Upper lobe of left lung (tissue), 4 donors: ENCODE results near the gene ZCCHC24.

Source experiments
- EP300 ChIP-seq, 4 donors: sonication (generic); formaldehyde crosslinking; IDR thresholded peaks; one replicate each; pipeline ENCODE4 v1.5.1; 2017; ENCODE audit warnings: antibody characterized with exemption in 4 of 4, control low read depth in 2 of 4
- POLR2A ChIP-seq, 4 donors: fragments of 450-650 bp; IDR thresholded peaks; one replicate each; pipeline ENCODE4 v1.5.1; 2016 to 2017; ENCODE audit warnings: antibody characterized with exemption in 4 of 4, mild to moderate bottlenecking in 2 of 4
- POLR2AphosphoS5 ChIP-seq, 2 donors: sonication (generic); formaldehyde crosslinking; IDR thresholded peaks; one replicate each; pipeline ENCODE4 v1.5.1; 2017; ENCODE audit warnings: antibody characterized with exemption in 2 of 2
- TF ChIP-seq, protein P1 (sequence below), 6 experiments: fragments of 450-650 bp in 4 of 6; fragments of 200-600 bp in 2 of 6; sonication (generic) in 2 of 6; IDR thresholded peaks; one replicate each; pipeline ENCODE4 v1.5.1; 2016 to 2019; ENCODE audit warnings: antibody characterized with exemption in 6 of 6

DNA sequence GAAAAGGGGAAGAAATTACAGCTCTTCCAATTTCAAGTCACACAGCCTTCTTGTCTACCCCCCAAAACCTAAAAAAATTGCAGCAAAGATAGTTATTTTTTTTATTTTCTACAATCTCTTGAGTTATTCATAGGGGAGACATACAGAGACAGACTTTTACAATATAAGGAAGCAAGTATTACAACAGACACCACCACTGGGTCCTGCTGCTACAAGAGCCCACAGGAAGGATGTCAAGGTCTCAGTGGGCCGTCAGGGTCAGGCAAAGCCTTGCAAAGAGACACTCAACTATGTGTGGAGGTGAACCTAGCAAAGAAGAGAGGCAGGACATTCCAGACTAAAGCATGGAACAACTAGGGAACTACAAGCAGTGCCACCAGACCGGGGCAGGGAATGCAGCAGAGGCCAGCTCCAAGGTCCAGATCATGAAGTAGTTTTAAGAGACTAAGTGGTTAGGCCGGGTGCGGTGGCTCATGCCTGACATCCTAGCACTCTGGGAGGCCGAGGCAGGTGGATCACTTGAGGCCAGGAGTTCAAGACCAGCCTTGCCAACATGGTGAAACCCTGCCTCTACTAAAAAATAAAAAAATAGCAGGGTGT lies 28.2 kb upstream of the ZCCHC24 start:
- TF ChIP-seq, protein P1, sequence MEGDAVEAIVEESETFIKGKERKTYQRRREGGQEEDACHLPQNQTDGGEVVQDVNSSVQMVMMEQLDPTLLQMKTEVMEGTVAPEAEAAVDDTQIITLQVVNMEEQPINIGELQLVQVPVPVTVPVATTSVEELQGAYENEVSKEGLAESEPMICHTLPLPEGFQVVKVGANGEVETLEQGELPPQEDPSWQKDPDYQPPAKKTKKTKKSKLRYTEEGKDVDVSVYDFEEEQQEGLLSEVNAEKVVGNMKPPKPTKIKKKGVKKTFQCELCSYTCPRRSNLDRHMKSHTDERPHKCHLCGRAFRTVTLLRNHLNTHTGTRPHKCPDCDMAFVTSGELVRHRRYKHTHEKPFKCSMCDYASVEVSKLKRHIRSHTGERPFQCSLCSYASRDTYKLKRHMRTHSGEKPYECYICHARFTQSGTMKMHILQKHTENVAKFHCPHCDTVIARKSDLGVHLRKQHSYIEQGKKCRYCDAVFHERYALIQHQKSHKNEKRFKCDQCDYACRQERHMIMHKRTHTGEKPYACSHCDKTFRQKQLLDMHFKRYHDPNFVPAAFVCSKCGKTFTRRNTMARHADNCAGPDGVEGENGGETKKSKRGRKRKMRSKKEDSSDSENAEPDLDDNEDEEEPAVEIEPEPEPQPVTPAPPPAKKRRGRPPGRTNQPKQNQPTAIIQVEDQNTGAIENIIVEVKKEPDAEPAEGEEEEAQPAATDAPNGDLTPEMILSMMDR (IDR thresholded peaks at IDR 0.05), result no peak
- TF ChIP-seq POLR2AphosphoS5 (IDR thresholded peaks at IDR 0.05), result no peak
- TF ChIP-seq POLR2A (IDR thresholded peaks at IDR 0.05), result no peak
- TF ChIP-seq EP300 (IDR thresholded peaks at IDR 0.05), result no peak
